Stimulated activated CD4-positive, alpha-beta T cell treated with anti-CD3 and anti-CD28 coated beads, Interleukin-4, amount 100 ng/mL, for 24 hours (primary cell): Measurements from ENCODE around the gene MACC1.
"Not testable (repeated sequence)": the region's sequence is repeated elsewhere in the genome, so short reads cannot be mapped to it uniquely, and the experiment has no call there.

Experiments
- DNase-seq: peaks from one replicate; pipeline ENCODE4 v3.0.0-alpha.2; 2020

The MACC1 gene

GRCh38 chr7:20165146-20165510, 52.1 kb downstream of the MACC1 start:
- DNase-seq: no peak

GRCh38 chr7:20164425-20165145, 52.6 kb downstream of the MACC1 start:
- no peak for DNase-seq

- DNase-seq: no peak
Measured at GRCh38 chr7:20162665-20163064, 54.5 kb downstream of the MACC1 start.

GRCh38 chr7:20159226-20159747, 57.9 kb downstream of the MACC1 start:
- DNase-seq: no peak

- DNase-seq: no peak
Measured at GRCh38 chr7:20158684-20159083, 58.5 kb downstream of the MACC1 start.

- no peak for DNase-seq
Measured at GRCh38 chr7:20157456-20157855, 59.7 kb downstream of the MACC1 start.

- no peak for DNase-seq
Measured at GRCh38 chr7:20153999-20154398, 63.2 kb downstream of the MACC1 start.

GRCh38 chr7:20153567-20153966, 63.6 kb downstream of the MACC1 start:
- no peak for DNase-seq

GRCh38 chr7:20152511-20152910, 64.7 kb downstream of the MACC1 start:
- no peak for DNase-seq

GRCh38 chr7:20151708-20152456, 65.3 kb downstream of the MACC1 start:
- DNase-seq: no peak

GRCh38 chr7:20146451-20146850, 70.7 kb downstream of the MACC1 start:
- DNase-seq: no peak

GRCh38 chr7:20144801-20145200, 72.4 kb downstream of the MACC1 start:
- DNase-seq: no peak

GRCh38 chr7:20141666-20142065, 75.5 kb downstream of the MACC1 start:
- no peak for DNase-seq

- no peak for DNase-seq
Measured at GRCh38 chr7:20141002-20141345, 76.2 kb downstream of the MACC1 start.

- DNase-seq: no peak
Measured at GRCh38 chr7:20140291-20141001, 76.7 kb downstream of the MACC1 start.

GRCh38 chr7:20136647-20137046, 80.5 kb downstream of the MACC1 start:
- no peak for DNase-seq

- no peak for DNase-seq
Measured at GRCh38 chr7:20133803-20134202, 83.4 kb downstream of the MACC1 start.

GRCh38 chr7:20132585-20132984, 84.6 kb downstream of the MACC1 start:
- no peak for DNase-seq

- no peak for DNase-seq
Measured at GRCh38 chr7:20131776-20132175, 85.4 kb downstream of the MACC1 start.

GRCh38 chr7:20129920-20130319, 87.3 kb downstream of the MACC1 start:
- DNase-seq: no peak

- DNase-seq: no peak
Measured at GRCh38 chr7:20128001-20128400, 89.2 kb downstream of the MACC1 start.

- DNase-seq: not testable (repeated sequence)
Measured at GRCh38 chr7:20126060-20126459, 91.1 kb downstream of the MACC1 start.

- DNase-seq: not testable (repeated sequence)
Measured at GRCh38 chr7:20124087-20124486, 93.1 kb downstream of the MACC1 start.
